RKO (cell line): Measurements from ENCODE around the gene XXYLT1.
"Not testable (repeated sequence)": the region's sequence is repeated elsewhere in the genome, so short reads cannot be mapped to it uniquely, and the experiment has no call there.

Experiments
- DNase-seq: peaks from one replicate; pipeline ENCODE4 v3.0.0-alpha.2; 2016; ENCODE audit warnings: low spot score

Gene XXYLT1

DNA sequence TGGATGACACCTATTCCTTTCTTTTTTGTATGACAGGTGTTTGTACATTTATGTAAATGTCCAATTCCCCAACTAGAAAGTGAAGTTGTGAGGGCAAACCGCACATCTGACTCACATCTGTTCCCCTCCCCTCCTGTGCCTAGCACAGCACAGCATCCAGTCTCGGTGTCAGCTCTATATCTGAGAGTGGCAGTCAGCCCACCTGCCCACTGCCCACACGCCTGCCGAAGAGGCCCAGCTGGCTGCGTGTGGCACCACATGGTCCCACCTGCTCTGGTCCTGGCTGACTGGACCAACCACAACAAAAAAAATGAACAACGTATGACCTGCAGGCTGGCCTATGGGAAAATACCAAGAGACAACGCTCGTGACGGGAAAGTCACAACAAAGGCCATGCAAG is 62.8 kb downstream of the XXYLT1 start:
- no peak for DNase-seq

GRCh38 chr3:195207731-195208130 is 63.2 kb downstream of the XXYLT1 start:
- no peak for DNase-seq

GRCh38 chr3:195207056-195207455 is 63.9 kb downstream of the XXYLT1 start:
- DNase-seq: no peak

DNA sequence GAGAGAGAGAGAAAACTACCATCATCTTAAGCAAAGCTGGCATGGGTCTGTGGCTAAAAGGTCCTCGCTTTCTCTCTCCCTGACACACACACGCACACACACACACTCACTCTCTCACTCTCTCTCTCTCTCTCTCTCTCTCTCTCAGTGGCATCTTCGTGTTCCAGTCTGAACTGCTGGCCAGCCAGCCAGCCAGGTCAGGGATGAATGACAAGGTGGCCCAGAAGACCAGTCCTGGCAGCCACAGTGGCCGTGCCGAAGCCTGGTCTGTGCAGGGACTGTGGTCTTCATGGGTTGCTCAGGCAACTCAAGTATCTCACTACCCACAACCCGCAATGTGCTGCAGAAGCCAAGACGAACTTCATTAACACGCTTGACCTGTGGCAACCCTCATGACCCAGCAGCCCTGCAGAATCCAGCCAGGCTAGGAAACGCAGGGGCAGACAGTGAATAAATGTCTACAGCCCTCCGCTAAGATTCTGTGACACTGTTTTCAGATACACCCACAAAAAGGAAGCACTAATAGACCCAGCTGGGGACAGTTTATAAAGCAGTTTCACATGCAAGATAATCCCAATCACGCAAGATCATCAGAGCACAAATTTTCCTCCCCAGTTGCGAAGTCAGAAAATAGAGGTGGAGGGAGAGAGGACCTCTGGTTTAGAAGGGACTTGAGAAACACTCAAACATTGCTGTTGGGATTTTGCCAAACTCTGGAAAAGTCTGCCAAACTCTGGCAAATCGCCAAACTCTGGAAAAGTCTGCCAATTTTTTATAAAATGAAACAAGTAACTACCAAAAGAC is 66.4 kb downstream of the XXYLT1 start:
- no peak for DNase-seq

DNA sequence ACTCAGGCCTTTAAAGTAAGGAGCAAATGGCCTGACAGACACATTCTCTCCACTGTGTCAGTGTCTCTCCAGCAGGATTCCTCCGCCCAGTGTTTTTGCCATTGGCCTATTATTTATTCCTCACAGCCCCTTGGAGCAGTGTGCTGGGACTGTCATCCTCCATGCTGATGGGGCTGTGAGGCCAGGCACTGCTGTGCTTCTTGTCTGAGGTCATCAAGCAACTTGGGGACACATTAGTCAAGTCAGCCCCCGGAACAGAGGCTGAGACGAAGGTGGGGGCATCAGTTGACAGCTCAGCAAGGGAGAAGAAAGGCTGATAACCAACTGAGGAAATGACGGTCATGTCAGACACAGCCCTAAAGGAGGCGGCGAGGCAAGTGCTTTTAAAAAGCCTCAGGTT is 67.4 kb downstream of the XXYLT1 start:
- DNase-seq: no peak

GRCh38 chr3:195201295-195201694 is 69.7 kb downstream of the XXYLT1 start:
- DNase-seq: no peak

GRCh38 chr3:195200010-195200822 is 70.7 kb downstream of the XXYLT1 start:
- no peak for DNase-seq

DNA sequence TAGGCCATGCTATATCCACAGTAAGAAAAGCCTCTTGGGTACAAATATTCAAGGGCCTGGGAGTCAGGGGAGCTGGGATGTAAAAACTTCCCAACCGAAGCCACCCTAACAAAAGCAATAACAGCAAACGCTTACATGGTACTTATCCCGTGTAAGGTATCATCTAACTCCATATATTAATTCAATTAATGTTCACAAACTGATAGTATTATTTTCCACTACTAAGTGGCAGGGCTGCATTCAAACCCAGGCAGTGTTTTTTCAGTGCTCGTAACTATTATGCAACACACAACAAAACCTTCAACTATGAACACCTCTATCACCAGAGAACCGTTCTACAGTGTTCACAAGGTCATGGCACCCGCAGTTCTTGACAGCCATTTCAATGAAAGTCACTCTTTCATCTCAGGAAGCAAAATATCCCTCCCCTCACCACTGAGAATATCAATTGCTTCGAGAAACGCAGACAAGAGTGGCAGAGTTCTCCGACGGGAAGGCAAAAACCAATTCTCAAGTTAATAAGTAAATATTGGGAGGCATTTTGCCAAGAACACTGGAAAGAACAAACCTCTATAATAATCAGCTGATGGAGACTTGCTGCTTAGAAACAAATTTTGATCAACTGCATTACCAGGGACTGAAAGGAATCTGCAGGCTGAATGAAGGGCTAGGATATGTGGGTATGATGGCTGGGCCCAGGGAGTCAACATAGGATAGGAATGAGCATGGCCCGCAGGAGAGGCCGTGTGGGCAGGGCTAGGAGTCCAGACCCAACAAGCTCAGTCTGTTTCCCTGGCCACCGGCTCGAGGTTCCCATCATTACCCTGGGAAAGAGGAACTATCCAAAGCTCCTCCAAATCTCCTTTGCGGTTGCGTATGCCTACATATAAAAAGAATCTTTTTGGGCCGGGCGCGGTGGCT is 72.3 kb downstream of the XXYLT1 start:
- no peak for DNase-seq

GRCh38 chr3:195197765-195198425 is 73.1 kb downstream of the XXYLT1 start:
- peak; percentile 88 for DNase-seq

DNA sequence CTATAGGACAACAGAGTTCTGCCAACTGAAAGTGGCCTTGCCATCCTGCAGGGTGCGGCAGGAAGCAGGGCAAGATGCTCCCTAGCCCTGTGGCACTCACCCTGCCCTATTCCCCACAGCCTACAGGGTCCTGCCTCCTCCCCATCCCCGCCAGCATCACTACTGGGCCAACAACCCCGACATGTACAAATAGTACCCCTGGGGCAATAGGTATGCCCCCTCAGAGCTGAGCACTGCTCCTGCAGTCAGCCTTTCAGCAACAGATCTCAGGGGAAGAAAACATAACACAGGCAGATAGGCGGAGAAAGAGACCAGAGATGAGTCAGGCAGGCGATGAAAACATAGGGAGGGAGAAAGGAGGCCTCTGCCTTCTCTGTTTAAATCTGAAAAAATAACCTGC is 74.7 kb downstream of the XXYLT1 start:
- DNase-seq: peak; percentile 16

DNA sequence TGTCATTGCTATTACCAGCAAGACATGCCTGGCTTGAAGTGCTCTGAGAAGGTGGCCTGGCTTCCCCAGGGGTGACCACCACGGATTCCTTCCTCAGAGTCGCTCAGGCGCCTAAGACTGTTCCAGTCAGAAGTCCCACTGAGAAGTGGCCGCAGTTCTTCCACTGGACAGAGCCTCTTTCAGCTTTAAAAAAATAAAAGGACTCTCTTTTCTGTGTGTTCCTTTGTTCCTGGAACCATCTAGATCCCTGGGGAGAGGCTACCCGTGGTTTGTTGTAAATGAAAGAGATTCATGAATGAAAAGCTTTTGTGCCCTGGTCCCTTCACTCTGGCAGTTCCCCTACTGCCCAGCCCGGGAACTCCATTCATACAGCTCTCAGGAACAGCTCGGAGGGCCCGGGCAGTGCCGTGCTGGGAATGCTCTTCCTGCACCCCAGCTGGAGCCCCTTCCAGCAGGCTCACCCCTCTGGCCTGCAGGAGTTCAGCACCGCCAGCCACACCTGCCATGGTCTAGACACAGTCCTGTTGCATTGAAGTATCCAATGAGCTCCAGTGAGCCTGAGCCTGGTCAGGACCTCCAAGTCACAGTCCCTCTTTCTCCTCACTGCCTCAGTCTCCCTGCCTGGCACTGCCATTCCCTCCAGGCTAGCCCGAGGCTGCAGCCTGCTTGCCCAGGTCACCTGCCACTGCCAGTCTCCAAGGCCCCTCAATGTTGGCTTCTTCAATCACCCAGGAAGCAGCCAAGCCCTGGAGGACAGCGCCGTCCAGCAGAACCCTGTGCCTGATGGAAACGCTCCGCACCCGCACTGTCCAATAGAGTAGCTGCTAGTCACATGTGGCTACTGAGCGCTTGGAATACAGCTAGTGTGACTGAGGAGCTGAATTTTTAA is 75.4 kb downstream of the XXYLT1 start:
- no peak for DNase-seq

- no peak for DNase-seq
Observed at GRCh38 chr3:195194559-195195206, 76.3 kb downstream of the XXYLT1 start.

- DNase-seq: no peak
Observed at GRCh38 chr3:195191580-195191979, 79.4 kb downstream of the XXYLT1 start.

GRCh38 chr3:195189821-195190220 is 81.1 kb downstream of the XXYLT1 start:
- no peak for DNase-seq

DNA sequence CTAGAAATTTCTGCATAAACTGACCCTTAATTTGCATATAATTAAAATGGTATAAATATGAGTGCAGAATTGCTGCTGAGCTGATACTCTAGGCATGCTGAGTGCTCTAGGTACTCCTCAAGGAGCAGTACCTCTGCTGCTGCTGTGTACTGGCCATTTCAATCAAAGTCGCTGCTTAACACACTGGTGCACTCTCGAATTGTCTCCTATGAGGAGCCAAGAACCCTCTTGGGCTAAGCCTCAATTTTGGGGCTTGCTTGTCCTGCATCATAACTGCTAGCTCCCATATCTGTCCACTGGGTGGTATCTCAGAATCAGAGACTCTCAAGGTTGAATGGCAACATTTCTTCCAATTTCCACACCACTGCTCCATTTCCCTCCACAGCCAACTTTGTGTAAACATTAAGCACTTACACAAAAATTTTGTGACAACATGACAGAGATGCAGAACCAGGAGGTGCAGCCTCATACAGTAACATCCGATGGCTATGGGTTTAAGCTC is 82.5 kb downstream of the XXYLT1 start:
- no peak for DNase-seq

- DNase-seq: no peak
Observed at GRCh38 chr3:195187609-195188425, 83.1 kb downstream of the XXYLT1 start.

- DNase-seq: not testable (repeated sequence)
Observed at GRCh38 chr3:195186710-195187047, 84.3 kb downstream of the XXYLT1 start.

- DNase-seq: no peak
Observed at GRCh38 chr3:195186041-195186709, 84.8 kb downstream of the XXYLT1 start.

DNA sequence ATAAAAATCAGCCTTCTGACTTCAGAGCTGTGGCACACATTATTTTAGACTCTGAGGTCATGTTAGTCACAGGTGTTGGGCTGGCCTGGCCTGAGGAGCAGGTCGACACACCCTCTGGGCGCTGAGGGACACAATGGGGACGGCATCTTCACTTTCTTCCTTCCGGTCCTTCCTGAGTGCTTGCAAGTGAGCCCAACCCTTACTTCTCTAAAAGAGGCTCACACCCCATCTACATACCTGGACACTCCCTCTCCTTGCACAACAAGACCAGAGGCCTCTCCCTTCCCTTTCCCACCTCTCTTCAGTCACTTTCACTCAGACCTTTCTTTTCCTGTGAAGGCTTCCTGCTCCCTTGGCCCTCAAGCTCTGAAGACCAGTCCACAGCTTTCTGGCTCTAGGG is 85.4 kb downstream of the XXYLT1 start:
- no peak for DNase-seq
